ENCODE measurements around the gene CAST. TPM values are rescaled to one million over a fixed set of nuclear protein-coding genes. Genes with fewer than 3 reads are reported as not detected.

The CAST gene
- total and polyA plus RNA-seq, 8 donors = 128 to 264 (median 156) TPM

- DNase-seq = no peak
- Histone ChIP-seq H3K36me3 (peaks cover 0 to 100% of the 10 kb centered on the region in 2 donors), H3K27ac (no peak overlapping the region), H3K4me1 (peaks cover 0 to 9% of the 10 kb centered on the region in 2 donors), H3K27me3 (no peaks in the 10 kb centered on the region), H3K4me3 (no peak overlapping the region), H3K9me3 (no peaks in the 10 kb centered on the region)
- ATAC-seq = no peak
- TF ChIP-seq CTCF (IDR thresholded peaks at IDR 0.05) = no peak
- intact Hi-C loops (cut with DNase I) = no loop called here
Measured at GRCh38 chr5:96775050-96775449, 112.9 kb downstream of the CAST start.

- DNase-seq = no peak
- Histone ChIP-seq H3K4me1 (peaks cover 0 to 8% of the 10 kb centered on the region in 2 donors), H3K36me3 (peaks cover 0 to 100% of the 10 kb centered on the region in 2 donors), H3K9me3 (no peaks in the 10 kb centered on the region), H3K27ac (no peak overlapping the region), H3K4me3 (no peak overlapping the region), H3K27me3 (no peaks in the 10 kb centered on the region)
- intact Hi-C loops (cut with DNase I) = no loop called here
- no peak for TF ChIP-seq CTCF (IDR thresholded peaks at IDR 0.05)
- ATAC-seq = no peak
Measured at GRCh38 chr5:96775689-96776088, 113.5 kb downstream of the CAST start.

GRCh38 chr5:96776621-96777020 lies 114.4 kb downstream of the CAST start:
- no peak for ATAC-seq
- Histone ChIP-seq H3K4me1 (no peaks in the 10 kb centered on the region), H3K9me3 (no peaks in the 10 kb centered on the region), H3K4me3 (no peak overlapping the region), H3K27me3 (no peaks in the 10 kb centered on the region), H3K36me3 (peaks cover 0 to 99% of the 10 kb centered on the region in 2 donors), H3K27ac (no peak overlapping the region)
- no peak for TF ChIP-seq CTCF (IDR thresholded peaks at IDR 0.05)
- peak in 1 of 4 donors; percentile 15 for DNase-seq
- intact Hi-C loops (cut with DNase I) = no loop called here

GRCh38 chr5:96778409-96778808 lies 116.2 kb downstream of the CAST start:
- Histone ChIP-seq H3K36me3 (peaks cover 0 to 99% of the 10 kb centered on the region in 2 donors), H3K9me3 (no peaks in the 10 kb centered on the region), H3K4me3 (no peak overlapping the region), H3K27ac (no peak overlapping the region), H3K4me1 (no peaks in the 10 kb centered on the region), H3K27me3 (no peaks in the 10 kb centered on the region)
- no peak for TF ChIP-seq CTCF (IDR thresholded peaks at IDR 0.05)
- intact Hi-C loops (cut with DNase I) = no loop called here
- ATAC-seq (no peak), DNase-seq (no peak)

GRCh38 chr5:96780626-96781025 lies 118.5 kb downstream of the CAST start:
- Histone ChIP-seq H3K9me3 (no peaks in the 10 kb centered on the region), H3K4me3 (no peak overlapping the region), H3K4me1 (no peaks in the 10 kb centered on the region), H3K27ac (no peak overlapping the region), H3K36me3 (peaks cover 0 to 97% of the 10 kb centered on the region in 2 donors), H3K27me3 (no peaks in the 10 kb centered on the region)
- ATAC-seq (no peak), DNase-seq (no peak)
- intact Hi-C loops (cut with DNase I) = no loop called here
- no peak for TF ChIP-seq CTCF (IDR thresholded peaks at IDR 0.05)
